SK-N-SH (cell line): ENCODE measurements around the gene PROM1. TPM values are rescaled to one million over a fixed set of nuclear protein-coding genes. Genes with fewer than 3 reads are reported as not detected.

Source experiments
- CTCF ChIA-PET: fragments of 300-600, 350-600 bp; formaldehyde crosslinking; extraction: SDS; loops from one replicate; lab custom pipeline; 2021; lab: Yijun Ruan, JAX
- POLR2A ChIA-PET: fragments of 350-600 bp; sonication (Branson Sonifier 250); formaldehyde crosslinking; extraction: SDS; loops from one replicate; lab custom pipeline; 2020; ENCODE audit warnings: antibody characterized with exemption, inconsistent platforms; lab: Yijun Ruan, JAX
- DNase-seq: peaks from one replicate; pipeline ENCODE4 v3.0.0; 2012
- H2AFZ ChIP-seq: fragments of 200-600 bp; sonication (generic); 2 replicates; pipeline ENCODE4 v1.8.1; 2016; ENCODE audit warnings: antibody characterized with exemption, mild to moderate bottlenecking, low read depth
- H3F3A ChIP-seq: fragments of 200-600 bp; sonication (generic); replicated peaks from 2 replicates; pipeline ENCODE3; 2016; ENCODE audit warnings: antibody characterized with exemption, mild to moderate bottlenecking; ENCODE audit not compliant: insufficient read depth
- H3K27ac ChIP-seq, 2 experiments: fragments of 200-500 bp in 1 of 2; fragments of 200-600 bp in 1 of 2; sonication (Bioruptor generic) in 1 of 2; sonication (generic), shearing (Covaris generic) in 1 of 2; 2 replicates each; pipeline versions ENCODE4 v1.5.1 to v1.6.1; 2014 to 2016; ENCODE audit warnings: low read depth in 2 of 2, inconsistent platforms in 1 of 2, low read length in 1 of 2, mild to moderate bottlenecking in 1 of 2, mixed read lengths in 1 of 2
- H3K27me3 ChIP-seq: fragments of 200-600 bp; sonication (generic), shearing (Covaris generic); 2 replicates; pipeline ENCODE4 v1.6.1; 2016; ENCODE audit warnings: mixed run types; ENCODE audit not compliant: insufficient read depth
- H3K36me3 ChIP-seq, 2 experiments: fragments of 200-500 bp in 1 of 2; fragments of 200-600 bp in 1 of 2; sonication (Bioruptor generic) in 1 of 2; sonication (generic) in 1 of 2; replicated peaks in 1 of 2; 2 replicates each; pipeline versions ENCODE3 to v1.5.1; 2014 to 2016; ENCODE audit warnings: low read length in 1 of 2, mild to moderate bottlenecking in 1 of 2; ENCODE audit not compliant: insufficient read depth in 2 of 2, control insufficient read depth in 1 of 2
- H3K4me1 ChIP-seq, 2 experiments: fragments of 200-500 bp in 1 of 2; fragments of 200-600 bp in 1 of 2; sonication (Bioruptor generic) in 1 of 2; sonication (generic), shearing (Covaris generic) in 1 of 2; 2 replicates each; pipeline versions ENCODE4 v1.5.1 to v1.6.1; 2014 to 2016; ENCODE audit warnings: low read depth in 1 of 2, low read length in 1 of 2, mixed run types in 1 of 2; ENCODE audit not compliant: insufficient read depth in 2 of 2, control insufficient read depth in 1 of 2
- H3K4me2 ChIP-seq: fragments of 200-600 bp; sonication (generic), shearing (Covaris generic); 2 replicates; pipeline ENCODE4 v1.6.1; 2017; ENCODE audit warnings: mixed run types
- H3K4me3 ChIP-seq, 2 experiments: fragments of 200-500 bp in 1 of 2; fragments of 200-600 bp in 1 of 2; sonication (Bioruptor generic) in 1 of 2; sonication (generic), shearing (Covaris generic) in 1 of 2; 2 replicates each; pipeline versions ENCODE4 v1.5.1 to v1.8.1; 2014 to 2016; ENCODE audit warnings: low read depth in 2 of 2, inconsistent platforms in 1 of 2, low read length in 1 of 2, mild to moderate bottlenecking in 1 of 2, mixed read lengths in 1 of 2, moderate library complexity in 1 of 2
- H3K79me2 ChIP-seq: fragments of 200-600 bp; sonication (generic); 2 replicates; pipeline ENCODE4 v1.8.1; 2017; ENCODE audit warnings: mild to moderate bottlenecking; ENCODE audit not compliant: insufficient read depth
- H3K9ac ChIP-seq: fragments of 200-600 bp; sonication (generic); 2 replicates; pipeline ENCODE4 v1.6.1; 2017; ENCODE audit warnings: mixed run types
- H3K9me2 ChIP-seq: fragments of 200-600 bp; sonication (generic); 2 replicates; pipeline ENCODE4 v1.6.1; 2017; ENCODE audit warnings: mixed run types
- H3K9me3 ChIP-seq: fragments of 200-600 bp; sonication (generic); 2 replicates; pipeline ENCODE4 v1.6.1; 2017; ENCODE audit warnings: mixed run types, mild to moderate bottlenecking, moderate library complexity
- H4K20me1 ChIP-seq: fragments of 200-600 bp; sonication (generic); 2 replicates; pipeline ENCODE4 v1.6.1; 2017; ENCODE audit warnings: mild to moderate bottlenecking, mixed run types; ENCODE audit not compliant: insufficient read depth
- EP300 ChIP-seq, 2 experiments: IDR thresholded peaks; 2 replicates each; pipeline versions ENCODE4 v1.4.0 to v1.6.1; 2012; ENCODE audit warnings: borderline replicate concordance in 1 of 2, low read depth in 1 of 2, low read length in 1 of 2
- GATA2 ChIP-seq: sonication (generic); formaldehyde crosslinking; IDR thresholded peaks from 2 replicates; pipeline ENCODE4 v1.5.0; 2020; ENCODE audit warnings: mild to moderate bottlenecking, missing genetic modification reagents
- MEF2A ChIP-seq: IDR thresholded peaks from 2 replicates; pipeline ENCODE4 v1.4.0; 2012; ENCODE audit warnings: low read depth, borderline replicate concordance
- MXI1 ChIP-seq: IDR thresholded peaks from 2 replicates; pipeline ENCODE4 v1.6.1; 2012; ENCODE audit warnings: mild to moderate bottlenecking, low read depth, low read length, improper control_type of control experiment
- NRF1 ChIP-seq: IDR thresholded peaks from 2 replicates; pipeline ENCODE4 v1.6.1; 2012; ENCODE audit warnings: low read depth, mild to moderate bottlenecking, low read length
- POLR2AphosphoS5 ChIP-seq: IDR thresholded peaks from 2 replicates; pipeline ENCODE4 v1.6.1; 2012; ENCODE audit warnings: low read depth, low read length
- SIN3A ChIP-seq: IDR thresholded peaks from 2 replicates; pipeline ENCODE4 v1.6.1; 2012; ENCODE audit warnings: low read depth, mild to moderate bottlenecking, low read length, moderate library complexity, borderline replicate concordance
- SMC3 ChIP-seq: IDR thresholded peaks from 2 replicates; pipeline ENCODE4 v1.6.1; 2012; ENCODE audit warnings: low read depth, low read length, improper control_type of control experiment
- TAF1 ChIP-seq: IDR thresholded peaks from 2 replicates; pipeline ENCODE4 v1.6.1; 2012; ENCODE audit warnings: low read depth, mild to moderate bottlenecking, low read length, moderate library complexity, borderline replicate concordance
- YY1 ChIP-seq: IDR thresholded peaks from 2 replicates; pipeline ENCODE4 v1.4.0; 2012; ENCODE audit warnings: low read depth, mild to moderate bottlenecking
- WGBS: methylation state at CpG from one replicate; pipeline ENCODE4 v1.1.6; 2017; ENCODE audit warnings: low lambda C conversion rate; 5-methylcytosine and 5-hydroxymethylcytosine counted together
- polyA plus RNA-seq, 3 experiments: library from polyadenylated mRNA; depleted of rRNA; stranded (reverse); fragments of >200 nt; gene quantifications; 2 replicates each; pipeline ENCODE4 v1.2.3, GENCODE V29; 2012
- TF ChIP-seq, protein P1 (sequence below): fragments of 150-350 bp; IDR thresholded peaks from 2 replicates; pipeline ENCODE4 v1.6.1; 2016; ENCODE audit warnings: mild to moderate bottlenecking, low read depth, low read length
- TF ChIP-seq, protein P2 (sequence below): IDR thresholded peaks from 2 replicates; pipeline ENCODE4 v1.4.0; 2012; ENCODE audit warnings: low read depth, borderline replicate concordance
- TF ChIP-seq, protein P3 (sequence below): fragments of 150-350 bp; IDR thresholded peaks from 2 replicates; pipeline ENCODE4 v1.6.1; 2017; ENCODE audit warnings: antibody characterized with exemption, low read length, low read depth, borderline replicate concordance

The PROM1 gene
- polyA plus RNA-seq, 1 of the 3 experiments (the other 2 are of a cell fraction), result not detected

DNA sequence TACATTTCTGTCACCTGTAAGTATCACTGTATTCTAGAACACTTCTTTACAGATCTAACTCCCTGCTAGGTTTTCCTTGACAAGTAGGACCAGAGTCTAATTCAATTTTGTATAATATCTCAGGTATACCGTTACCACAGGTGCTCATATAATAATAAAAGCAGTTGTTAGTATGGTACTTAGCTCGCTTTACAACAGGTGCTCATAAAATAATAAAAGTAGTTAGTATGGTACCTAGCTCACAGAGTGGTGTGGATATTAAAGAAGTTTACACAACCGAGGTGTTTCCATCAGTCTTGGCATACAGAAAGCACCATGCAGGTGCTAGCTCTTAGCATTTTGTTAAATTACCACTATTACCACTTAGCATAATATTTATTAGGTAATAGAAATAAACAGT lies 88.0 kb downstream of the PROM1 start:
- Histone ChIP-seq H3K79me2 (no peaks in the 10 kb centered on the region), H3K27ac (no peak overlapping the region)
- no peak for DNase-seq
- TF ChIP-seq NRF1 (no peak), SMC3 (no peak)
- TF ChIP-seq, protein P1, sequence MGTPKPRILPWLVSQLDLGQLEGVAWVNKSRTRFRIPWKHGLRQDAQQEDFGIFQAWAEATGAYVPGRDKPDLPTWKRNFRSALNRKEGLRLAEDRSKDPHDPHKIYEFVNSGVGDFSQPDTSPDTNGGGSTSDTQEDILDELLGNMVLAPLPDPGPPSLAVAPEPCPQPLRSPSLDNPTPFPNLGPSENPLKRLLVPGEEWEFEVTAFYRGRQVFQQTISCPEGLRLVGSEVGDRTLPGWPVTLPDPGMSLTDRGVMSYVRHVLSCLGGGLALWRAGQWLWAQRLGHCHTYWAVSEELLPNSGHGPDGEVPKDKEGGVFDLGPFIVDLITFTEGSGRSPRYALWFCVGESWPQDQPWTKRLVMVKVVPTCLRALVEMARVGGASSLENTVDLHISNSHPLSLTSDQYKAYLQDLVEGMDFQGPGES, result no peak
- TF ChIP-seq, all 33 proteins: peak for 0
- no peak overlapping the region for H3K4me2 ChIP-seq
- H3K27me3 ChIP-seq, result no peaks in the 10 kb centered on the region; the same call in 1 of the 2 replicates
- ChIA-PET POLR2A (no interaction called here), CTCF (interaction anchor here (1.1 to 5.5 kb wide), 7 partner anchors 10 to 517 kb away, joined by 3 to 32 read pairs (median 5); no protein-coding TSS in a partner anchor)
- no peaks in the 10 kb centered on the region for H3K9me3 ChIP-seq
- no peak overlapping the region for H3K9ac ChIP-seq
- no peaks in the 10 kb centered on the region for H3K36me3 ChIP-seq
- H3K4me1 ChIP-seq, result peaks cover 0 to under 1% of the 10 kb centered on the region in 2 experiments; a peak in 1 of 4 replicates
- no peak overlapping the region for H3K4me3 ChIP-seq
- 39% methylated on average over 3 of the region's 3 CpGs for WGBS
- no peak overlapping the region for H2AFZ ChIP-seq
- no peaks in the 10 kb centered on the region for H3F3A ChIP-seq
- H4K20me1 ChIP-seq, result no peaks in the 10 kb centered on the region
- H3K9me2 ChIP-seq, result no peaks in the 10 kb centered on the region

DNA sequence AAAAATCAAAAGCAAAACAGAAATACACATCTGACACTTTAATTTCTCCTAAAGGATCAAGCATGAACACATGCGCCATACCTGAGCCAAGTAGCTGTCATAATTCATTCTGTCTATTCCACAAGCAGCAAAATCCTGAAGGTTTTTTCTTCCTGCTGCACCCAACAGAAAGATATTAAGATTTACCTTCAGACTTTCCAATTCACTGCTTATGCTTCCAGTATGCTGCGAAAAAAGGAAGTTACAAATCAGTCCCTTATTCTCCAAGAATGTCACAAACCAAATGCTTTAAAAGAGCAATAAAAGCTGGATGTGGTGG lies 91.7 kb downstream of the PROM1 start:
- no peaks in the 10 kb centered on the region for H3K4me1 ChIP-seq
- H2AFZ ChIP-seq, result no peak overlapping the region
- no peak overlapping the region for H3K27ac ChIP-seq
- no peaks in the 10 kb centered on the region; the same call in 1 of the 2 replicates for H3K27me3 ChIP-seq
- H3K79me2 ChIP-seq, result no peaks in the 10 kb centered on the region
- ChIA-PET CTCF (interaction anchor here (0.9 to 1.6 kb wide), 4 partner anchors 10 to 110 kb away, joined by 3 to 12 read pairs (median 5); no protein-coding TSS in a partner anchor), POLR2A (no interaction called here)
- no peaks in the 10 kb centered on the region for H3K9me3 ChIP-seq
- H3F3A ChIP-seq, result no peaks in the 10 kb centered on the region
- 69% methylated on average over 2 of the region's 2 CpGs for WGBS
- H4K20me1 ChIP-seq, result no peaks in the 10 kb centered on the region
- H3K9ac ChIP-seq, result no peak overlapping the region
- H3K4me2 ChIP-seq, result no peak overlapping the region
- H3K4me3 ChIP-seq, result no peak overlapping the region
- DNase-seq, result no peak
- no peaks in the 10 kb centered on the region for H3K9me2 ChIP-seq
- no peaks in the 10 kb centered on the region for H3K36me3 ChIP-seq
- no peak for TF ChIP-seq YY1
- no peak for TF ChIP-seq GATA2 (CRISPR knock-in tag)
- TF ChIP-seq POLR2AphosphoS5, result no peak
- TF ChIP-seq MEF2A, result no peak
- TF ChIP-seq SIN3A, result no peak
- TF ChIP-seq MXI1, result no peak
- TF ChIP-seq EP300 (IDR thresholded peaks at IDR 0.05; ENCODE audit: borderline replicate concordance in 1 of 2, low read depth in 1 of 2, low read length in 1 of 2), result no peak
- TF ChIP-seq, protein P2, sequence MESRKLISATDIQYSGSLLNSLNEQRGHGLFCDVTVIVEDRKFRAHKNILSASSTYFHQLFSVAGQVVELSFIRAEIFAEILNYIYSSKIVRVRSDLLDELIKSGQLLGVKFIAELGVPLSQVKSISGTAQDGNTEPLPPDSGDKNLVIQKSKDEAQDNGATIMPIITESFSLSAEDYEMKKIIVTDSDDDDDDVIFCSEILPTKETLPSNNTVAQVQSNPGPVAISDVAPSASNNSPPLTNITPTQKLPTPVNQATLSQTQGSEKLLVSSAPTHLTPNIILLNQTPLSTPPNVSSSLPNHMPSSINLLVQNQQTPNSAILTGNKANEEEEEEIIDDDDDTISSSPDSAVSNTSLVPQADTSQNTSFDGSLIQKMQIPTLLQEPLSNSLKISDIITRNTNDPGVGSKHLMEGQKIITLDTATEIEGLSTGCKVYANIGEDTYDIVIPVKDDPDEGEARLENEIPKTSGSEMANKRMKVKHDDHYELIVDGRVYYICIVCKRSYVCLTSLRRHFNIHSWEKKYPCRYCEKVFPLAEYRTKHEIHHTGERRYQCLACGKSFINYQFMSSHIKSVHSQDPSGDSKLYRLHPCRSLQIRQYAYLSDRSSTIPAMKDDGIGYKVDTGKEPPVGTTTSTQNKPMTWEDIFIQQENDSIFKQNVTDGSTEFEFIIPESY, result no peak
- TF ChIP-seq, protein P3, sequence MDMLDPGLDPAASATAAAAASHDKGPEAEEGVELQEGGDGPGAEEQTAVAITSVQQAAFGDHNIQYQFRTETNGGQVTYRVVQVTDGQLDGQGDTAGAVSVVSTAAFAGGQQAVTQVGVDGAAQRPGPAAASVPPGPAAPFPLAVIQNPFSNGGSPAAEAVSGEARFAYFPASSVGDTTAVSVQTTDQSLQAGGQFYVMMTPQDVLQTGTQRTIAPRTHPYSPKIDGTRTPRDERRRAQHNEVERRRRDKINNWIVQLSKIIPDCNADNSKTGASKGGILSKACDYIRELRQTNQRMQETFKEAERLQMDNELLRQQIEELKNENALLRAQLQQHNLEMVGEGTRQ, result no peak
- no peak for TF ChIP-seq TAF1
- TF ChIP-seq NRF1, result no peak
- TF ChIP-seq, all 33 proteins: peak for 0
